ENCODE results near the gene S100PBP. TPM values are rescaled to one million over a fixed set of nuclear protein-coding genes. Genes with fewer than 3 reads are reported as not detected.

S100PBP gene
- total and polyA plus RNA-seq, 2 of the 13 experiments (the other 11 are each of a cell fraction or from before 2014, with no cell fraction given), result 20.4 to 26.1 TPM

DNA sequence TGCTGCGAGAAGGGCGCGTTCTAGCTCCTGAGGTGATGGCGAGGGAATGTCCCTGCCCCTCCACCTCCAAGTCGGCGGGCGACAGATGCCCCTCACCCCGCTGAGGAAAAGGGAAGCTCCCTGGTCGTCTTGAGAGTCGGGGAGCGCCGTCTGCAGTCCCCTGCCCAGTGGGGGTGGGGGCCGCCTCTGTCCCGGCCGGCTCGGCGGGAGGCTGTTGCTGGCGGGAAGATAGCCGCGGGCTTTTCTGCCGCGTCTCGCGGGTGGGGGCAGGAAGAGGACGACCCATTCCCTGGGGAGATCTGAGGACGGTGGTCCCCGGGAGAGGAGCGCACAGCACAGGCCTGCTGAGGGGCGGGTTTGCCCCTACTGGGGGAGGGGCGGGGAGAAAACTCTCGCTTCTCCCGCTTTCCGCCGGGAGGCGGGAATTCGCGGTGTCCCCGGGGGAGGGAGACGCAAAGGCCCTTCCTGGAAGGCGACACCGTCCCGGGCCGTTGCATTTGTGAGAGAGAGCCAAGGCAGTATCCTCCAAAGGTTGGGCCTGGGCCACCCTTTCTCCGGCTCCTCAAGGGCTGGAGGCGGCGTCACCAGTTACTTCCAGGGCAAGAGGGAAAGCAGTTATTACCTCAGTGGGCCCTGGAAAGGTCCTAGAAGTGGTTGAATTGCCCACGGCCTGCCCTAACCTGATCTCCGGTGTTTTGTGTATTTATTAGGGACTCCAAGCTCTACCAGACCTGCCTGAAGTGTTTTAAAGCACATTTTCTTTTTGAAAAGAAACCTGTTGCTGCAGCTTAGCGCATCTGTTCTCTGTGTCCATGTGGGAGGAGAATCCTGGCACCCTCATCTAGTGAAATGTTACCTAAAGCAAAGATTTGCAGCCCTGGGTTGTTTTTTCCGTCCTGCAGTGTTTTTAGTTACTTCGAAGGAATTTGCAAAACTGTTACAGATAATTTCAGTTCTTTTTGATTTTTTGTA is 648 bp downstream of the S100PBP start (continued):
- peak; percentile 68; the same call in 1 of the 2 replicates for TF ChIP-seq ZNF572 (CRISPR knock-in tag; IDR thresholded peaks at IDR 0.05)
- TF ChIP-seq, protein P1, sequence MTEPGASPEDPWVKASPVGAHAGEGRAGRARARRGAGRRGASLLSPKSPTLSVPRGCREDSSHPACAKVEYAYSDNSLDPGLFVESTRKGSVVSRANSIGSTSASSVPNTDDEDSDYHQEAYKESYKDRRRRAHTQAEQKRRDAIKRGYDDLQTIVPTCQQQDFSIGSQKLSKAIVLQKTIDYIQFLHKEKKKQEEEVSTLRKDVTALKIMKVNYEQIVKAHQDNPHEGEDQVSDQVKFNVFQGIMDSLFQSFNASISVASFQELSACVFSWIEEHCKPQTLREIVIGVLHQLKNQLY (CRISPR knock-in tag; IDR thresholded peaks at IDR 0.05), result no peak
- peak; percentile 56 to 62; a peak in 3 of 4 replicates for TF ChIP-seq POLR2A (IDR thresholded peaks at IDR 0.05; ENCODE audit: insufficient read depth in 1 of 2, low read depth in 2 of 2, low read length in 2 of 2)
- TF ChIP-seq, protein P2, sequence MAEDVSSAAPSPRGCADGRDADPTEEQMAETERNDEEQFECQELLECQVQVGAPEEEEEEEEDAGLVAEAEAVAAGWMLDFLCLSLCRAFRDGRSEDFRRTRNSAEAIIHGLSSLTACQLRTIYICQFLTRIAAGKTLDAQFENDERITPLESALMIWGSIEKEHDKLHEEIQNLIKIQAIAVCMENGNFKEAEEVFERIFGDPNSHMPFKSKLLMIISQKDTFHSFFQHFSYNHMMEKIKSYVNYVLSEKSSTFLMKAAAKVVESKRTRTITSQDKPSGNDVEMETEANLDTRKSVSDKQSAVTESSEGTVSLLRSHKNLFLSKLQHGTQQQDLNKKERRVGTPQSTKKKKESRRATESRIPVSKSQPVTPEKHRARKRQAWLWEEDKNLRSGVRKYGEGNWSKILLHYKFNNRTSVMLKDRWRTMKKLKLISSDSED (CRISPR knock-in tag; IDR thresholded peaks at IDR 0.05), result 0 out of 2 replicates have a peak, but pooled peaks have one; percentile 65
- TF ChIP-seq PPARG (CRISPR knock-in tag; conservative IDR thresholded peaks at IDR 0.05), result 0 out of 2 replicates have a peak, but pooled peaks have one; percentile 15
- TF ChIP-seq BRD4 (CRISPR knock-in tag; IDR thresholded peaks at IDR 0.05), result peak; percentile 56
- TF ChIP-seq, protein P3, sequence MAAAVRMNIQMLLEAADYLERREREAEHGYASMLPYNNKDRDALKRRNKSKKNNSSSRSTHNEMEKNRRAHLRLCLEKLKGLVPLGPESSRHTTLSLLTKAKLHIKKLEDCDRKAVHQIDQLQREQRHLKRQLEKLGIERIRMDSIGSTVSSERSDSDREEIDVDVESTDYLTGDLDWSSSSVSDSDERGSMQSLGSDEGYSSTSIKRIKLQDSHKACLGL (CRISPR knock-in tag; IDR thresholded peaks at IDR 0.05), result no peak
- TF ChIP-seq ZNF101 (CRISPR knock-in tag; IDR thresholded peaks at IDR 0.05; ENCODE audit: borderline replicate concordance, low read depth), result no peak
- TF ChIP-seq CREM (IDR thresholded peaks at IDR 0.05), result no peak
- no peak for TF ChIP-seq CREM (CRISPR knock-in tag; IDR thresholded peaks at IDR 0.05)
- no peak for TF ChIP-seq NR2F2 (IDR thresholded peaks at IDR 0.05; ENCODE audit: borderline replicate concordance, low read depth)
- no peak; the same call in 1 of the 2 replicates for TF ChIP-seq PAX8 (CRISPR knock-in tag; IDR thresholded peaks at IDR 0.05; ENCODE audit: borderline replicate concordance)
- no peak for TF ChIP-seq ZNF792 (CRISPR knock-in tag; IDR thresholded peaks at IDR 0.05)
- no peak for TF ChIP-seq ZNF205 (CRISPR knock-in tag; IDR thresholded peaks at IDR 0.05)
- TF ChIP-seq FOXK2 (IDR thresholded peaks at IDR 0.05), result no peak
- TF ChIP-seq, protein P4, sequence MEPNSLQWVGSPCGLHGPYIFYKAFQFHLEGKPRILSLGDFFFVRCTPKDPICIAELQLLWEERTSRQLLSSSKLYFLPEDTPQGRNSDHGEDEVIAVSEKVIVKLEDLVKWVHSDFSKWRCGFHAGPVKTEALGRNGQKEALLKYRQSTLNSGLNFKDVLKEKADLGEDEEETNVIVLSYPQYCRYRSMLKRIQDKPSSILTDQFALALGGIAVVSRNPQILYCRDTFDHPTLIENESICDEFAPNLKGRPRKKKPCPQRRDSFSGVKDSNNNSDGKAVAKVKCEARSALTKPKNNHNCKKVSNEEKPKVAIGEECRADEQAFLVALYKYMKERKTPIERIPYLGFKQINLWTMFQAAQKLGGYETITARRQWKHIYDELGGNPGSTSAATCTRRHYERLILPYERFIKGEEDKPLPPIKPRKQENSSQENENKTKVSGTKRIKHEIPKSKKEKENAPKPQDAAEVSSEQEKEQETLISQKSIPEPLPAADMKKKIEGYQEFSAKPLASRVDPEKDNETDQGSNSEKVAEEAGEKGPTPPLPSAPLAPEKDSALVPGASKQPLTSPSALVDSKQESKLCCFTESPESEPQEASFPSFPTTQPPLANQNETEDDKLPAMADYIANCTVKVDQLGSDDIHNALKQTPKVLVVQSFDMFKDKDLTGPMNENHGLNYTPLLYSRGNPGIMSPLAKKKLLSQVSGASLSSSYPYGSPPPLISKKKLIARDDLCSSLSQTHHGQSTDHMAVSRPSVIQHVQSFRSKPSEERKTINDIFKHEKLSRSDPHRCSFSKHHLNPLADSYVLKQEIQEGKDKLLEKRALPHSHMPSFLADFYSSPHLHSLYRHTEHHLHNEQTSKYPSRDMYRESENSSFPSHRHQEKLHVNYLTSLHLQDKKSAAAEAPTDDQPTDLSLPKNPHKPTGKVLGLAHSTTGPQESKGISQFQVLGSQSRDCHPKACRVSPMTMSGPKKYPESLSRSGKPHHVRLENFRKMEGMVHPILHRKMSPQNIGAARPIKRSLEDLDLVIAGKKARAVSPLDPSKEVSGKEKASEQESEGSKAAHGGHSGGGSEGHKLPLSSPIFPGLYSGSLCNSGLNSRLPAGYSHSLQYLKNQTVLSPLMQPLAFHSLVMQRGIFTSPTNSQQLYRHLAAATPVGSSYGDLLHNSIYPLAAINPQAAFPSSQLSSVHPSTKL (CRISPR knock-in tag; IDR thresholded peaks at IDR 0.05), result no peak
- TF ChIP-seq PITX1 (CRISPR knock-in tag; IDR thresholded peaks at IDR 0.05), result peak; percentile 28; the same call in 1 of the 2 replicates
- TF ChIP-seq ZNF282 (IDR thresholded peaks at IDR 0.05; ENCODE audit: partially characterized antibody), result no peak
- TF ChIP-seq, protein P5, sequence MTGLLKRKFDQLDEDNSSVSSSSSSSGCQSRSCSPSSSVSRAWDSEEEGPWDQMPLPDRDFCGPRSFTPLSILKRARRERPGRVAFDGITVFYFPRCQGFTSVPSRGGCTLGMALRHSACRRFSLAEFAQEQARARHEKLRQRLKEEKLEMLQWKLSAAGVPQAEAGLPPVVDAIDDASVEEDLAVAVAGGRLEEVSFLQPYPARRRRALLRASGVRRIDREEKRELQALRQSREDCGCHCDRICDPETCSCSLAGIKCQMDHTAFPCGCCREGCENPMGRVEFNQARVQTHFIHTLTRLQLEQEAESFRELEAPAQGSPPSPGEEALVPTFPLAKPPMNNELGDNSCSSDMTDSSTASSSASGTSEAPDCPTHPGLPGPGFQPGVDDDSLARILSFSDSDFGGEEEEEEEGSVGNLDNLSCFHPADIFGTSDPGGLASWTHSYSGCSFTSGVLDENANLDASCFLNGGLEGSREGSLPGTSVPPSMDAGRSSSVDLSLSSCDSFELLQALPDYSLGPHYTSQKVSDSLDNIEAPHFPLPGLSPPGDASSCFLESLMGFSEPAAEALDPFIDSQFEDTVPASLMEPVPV (CRISPR knock-in tag; IDR thresholded peaks at IDR 0.05), result no peak; the same call in 1 of the 2 replicates
